ENCODE data around the gene ILKAP.

ILKAP gene

DNA sequence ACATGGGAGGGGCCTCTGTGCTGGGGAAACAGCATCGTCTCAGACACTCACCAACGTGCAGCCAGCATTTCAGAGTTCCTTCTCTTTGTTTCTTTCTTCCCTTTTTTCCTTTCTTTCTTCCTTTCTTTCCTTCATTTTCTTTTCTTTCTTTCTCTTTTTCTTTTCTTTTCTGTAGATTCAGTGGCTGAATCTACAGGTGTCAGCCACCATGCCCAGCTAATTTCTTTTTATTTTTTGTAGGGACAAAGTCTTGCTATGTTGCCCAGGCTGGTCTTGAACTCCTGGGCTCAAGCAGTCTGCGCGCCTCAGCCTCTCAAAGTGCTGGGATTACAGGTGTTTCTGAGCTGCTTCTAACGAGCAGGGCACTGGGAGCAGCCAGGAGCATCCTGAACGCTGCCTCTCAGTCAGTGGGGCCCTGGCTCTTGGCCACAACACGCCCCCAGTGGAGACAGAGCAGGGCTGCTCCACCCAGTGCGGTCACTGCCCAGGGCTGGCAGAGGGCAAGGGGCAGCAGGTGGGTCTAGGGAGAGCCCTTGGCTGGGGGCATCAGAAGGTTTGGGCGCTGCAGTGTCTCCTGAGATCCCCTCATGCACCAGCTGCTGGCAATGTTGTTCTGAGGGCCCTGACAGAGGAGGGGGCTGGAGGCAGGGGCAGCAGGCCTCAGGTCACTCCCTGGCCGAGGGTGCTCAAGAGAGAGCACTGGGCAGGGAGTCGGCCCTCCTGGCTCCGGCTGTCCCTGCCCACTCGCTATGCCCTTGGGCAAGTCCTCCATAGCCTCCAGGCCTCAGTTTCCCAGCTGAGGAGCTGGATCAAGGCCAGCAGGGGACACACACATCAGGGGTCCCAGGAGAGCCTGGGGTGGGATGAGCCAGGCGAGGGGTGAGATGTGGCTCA, 69.7 kb downstream of the ILKAP start:
- DNase-seq = no peak

DNA sequence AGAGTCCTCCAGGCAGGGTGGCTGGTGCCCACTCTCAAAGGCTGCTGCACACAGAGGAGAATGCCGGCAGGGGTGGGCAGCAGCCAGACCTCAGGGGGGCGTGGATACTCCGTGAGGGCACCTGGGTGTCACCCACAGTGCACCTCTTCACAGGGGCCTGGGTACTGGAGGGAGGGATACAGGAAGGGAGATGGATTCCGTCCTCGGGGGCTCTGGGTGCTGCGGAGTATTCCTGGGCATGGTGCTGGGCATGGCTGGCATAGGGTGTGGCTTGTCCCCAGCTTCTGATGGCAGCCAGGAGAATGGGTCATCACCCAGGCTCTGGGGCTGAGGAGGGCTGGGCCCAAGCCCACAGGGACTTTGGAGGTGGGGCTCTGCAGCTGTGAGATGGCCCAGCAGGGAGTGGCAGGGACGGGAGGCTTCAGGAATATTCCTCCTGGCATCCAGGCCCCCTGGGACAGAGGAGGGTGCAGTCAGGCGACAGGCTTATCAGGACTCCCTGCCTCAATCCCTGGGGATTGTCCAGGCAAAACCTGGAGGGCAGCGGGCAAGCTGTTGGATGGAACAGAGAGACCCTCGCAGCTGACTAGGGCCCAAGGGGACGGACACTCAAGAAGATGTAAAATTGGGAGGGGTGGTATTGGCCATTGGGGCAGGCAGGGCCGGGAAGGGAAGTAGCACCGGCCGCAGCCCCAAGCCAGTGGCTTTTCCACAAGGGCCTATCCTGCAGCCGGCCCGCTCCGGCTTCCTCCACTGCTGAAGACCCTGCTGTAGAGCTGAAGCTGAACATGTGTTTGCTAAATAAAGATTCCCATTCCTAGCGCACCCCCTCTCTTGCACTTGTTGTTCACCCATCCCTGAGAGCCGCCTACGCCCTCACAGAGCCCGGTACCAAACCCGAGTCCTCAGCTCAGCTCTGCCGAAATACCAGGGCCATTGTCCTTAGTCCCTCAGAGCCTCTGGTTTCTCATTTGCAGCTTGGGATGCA, 70.7 kb downstream of the ILKAP start:
- DNase-seq = no peak

DNA sequence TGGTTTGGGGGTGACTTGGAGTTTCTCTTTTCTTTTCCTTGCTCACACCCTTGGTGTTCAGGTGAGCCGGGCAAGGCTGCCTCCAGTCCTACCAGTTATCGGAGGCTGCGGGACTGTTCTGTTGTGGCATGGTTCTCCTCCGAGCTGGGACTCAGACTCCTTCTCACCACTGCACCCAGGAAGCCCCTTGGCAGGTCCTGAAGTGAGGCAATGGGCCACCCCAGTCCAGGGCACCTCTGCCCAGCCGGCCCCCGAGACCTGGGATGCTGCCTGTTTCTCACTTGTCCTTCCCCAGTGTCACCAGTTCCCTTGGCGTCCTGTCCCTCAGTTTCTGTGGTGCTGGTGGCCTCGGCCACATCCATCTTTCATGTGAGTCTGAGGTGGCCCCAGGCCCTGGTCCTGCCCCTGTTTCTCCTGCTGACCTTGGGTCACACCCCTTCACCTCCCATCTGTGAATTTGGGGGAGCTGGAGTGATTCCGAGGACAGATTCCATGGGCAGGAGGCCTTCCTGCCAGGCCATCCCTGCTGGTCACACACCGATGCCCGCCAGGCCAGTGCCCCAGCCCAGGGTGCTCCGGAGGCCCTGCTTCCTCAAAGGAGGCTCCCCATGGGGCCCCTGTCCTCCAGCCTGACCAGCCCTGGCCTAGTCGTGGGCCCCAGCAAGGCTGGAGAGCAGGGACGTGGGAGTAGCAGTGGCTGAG, 71.6 kb downstream of the ILKAP start:
- DNase-seq = no peak

DNA sequence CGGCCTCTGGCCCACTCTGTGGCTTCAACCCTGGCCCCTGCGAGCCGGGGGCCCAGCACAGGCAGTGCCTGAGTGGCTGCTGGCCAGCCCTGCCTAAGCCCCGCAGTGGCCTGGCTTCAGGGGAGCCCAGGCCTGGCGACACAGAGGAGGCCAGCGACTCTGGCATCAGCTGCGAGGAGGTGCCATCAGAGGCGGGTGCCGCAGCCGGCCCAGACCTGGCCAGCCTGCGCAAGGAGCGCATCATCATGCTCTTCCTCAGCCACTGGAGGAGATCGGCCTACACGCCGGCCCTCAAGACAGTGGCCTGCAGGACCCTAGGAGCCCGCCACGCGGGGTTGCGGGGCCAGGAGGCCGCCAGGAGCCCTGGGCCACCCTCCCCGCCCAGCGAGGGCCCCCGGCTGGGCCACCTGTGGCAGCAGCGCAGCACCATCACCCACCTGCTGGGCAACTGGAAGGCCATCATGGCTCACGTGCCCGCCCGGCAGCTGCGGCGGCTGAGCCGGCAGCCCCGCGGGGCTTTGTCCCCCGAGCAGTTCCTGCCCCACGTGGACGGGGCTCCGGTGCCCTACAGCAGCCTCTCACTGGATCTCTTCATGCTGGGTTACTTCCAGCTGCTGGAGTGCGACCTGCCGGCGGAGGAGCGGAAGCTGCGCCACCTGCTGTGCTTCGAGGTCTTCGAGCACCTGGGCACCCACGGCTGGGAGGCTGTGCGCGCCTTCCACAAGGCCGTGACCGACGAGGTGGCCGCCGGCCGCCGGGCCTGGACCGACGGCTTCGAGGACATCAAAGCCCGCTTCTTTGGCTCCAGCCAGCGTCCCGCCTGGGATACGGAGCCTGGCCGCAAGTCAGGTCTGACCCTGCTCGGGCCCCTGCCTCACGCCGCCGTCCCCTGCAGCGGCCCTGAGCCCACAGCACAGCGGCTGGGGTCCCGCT, 72.5 kb downstream of the ILKAP start:
- no peak for DNase-seq

DNA sequence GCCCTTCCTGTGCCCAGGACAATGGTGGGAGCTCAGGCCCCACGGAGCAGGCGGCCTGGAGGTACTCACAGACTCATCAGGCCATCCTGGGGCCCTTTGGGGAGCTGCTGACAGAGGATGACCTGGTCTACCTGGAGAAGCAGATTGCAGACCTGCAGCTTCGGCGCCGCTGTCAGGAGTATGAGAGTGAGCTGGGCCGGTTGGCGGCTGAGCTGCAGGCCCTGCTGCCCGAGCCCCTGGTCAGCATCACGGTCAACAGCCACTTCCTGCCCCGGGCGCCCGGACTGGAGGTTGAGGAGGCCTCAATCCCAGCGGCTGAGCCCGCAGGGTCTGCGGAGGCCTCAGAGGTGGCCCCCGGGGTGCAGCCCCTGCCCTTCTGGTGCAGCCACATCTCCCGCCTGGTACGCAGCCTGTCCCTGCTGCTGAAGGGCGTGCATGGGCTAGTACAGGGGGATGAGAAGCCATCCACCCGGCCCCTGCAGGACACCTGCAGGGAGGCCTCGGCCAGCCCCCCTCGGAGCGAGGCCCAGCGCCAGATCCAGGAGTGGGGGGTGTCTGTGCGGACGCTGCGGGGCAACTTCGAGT, 73.3 kb downstream of the ILKAP start:
- DNase-seq = no peak

DNA sequence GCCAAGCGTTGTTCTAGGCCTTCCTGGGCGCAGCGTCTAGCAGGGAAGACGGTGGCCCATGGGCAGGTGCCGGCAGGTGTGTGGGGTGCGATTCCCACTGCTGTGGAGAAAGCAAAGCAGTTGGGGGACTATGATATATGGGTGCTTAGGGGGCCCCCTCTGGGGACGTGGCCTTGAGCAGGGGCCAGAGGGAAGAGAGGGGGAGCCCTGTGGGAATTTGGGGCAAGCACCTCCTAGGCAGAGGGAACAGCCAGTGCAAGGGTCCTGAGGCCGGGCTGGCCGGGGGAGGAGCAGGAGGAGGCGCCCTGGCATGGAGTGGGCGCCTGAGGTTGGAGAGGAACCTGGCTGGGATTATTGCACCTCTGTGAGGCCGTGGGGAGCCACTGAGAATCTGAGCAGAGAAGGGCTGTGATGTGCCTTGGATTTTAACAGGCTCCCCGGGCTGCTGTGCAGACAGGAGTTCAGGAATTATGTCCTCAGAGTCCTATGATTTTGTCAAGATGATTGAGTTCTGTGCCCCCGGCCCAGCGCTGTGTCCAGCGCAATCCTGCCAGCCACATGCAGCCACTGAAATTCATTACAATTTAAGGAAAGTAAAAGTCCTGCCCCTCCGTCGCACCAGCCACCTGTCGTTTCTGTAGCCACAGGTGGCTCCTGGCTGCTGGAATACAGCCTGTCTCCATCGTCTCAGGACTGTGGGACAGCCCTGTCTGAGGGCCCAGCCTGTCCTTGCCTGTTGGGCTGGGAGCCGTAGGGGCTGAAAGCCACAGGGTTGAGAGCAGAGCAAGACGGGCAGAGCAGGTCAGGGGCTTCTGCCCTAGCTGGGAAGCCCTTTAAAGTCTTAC, 74.1 kb downstream of the ILKAP start:
- DNase-seq = no peak

DNA sequence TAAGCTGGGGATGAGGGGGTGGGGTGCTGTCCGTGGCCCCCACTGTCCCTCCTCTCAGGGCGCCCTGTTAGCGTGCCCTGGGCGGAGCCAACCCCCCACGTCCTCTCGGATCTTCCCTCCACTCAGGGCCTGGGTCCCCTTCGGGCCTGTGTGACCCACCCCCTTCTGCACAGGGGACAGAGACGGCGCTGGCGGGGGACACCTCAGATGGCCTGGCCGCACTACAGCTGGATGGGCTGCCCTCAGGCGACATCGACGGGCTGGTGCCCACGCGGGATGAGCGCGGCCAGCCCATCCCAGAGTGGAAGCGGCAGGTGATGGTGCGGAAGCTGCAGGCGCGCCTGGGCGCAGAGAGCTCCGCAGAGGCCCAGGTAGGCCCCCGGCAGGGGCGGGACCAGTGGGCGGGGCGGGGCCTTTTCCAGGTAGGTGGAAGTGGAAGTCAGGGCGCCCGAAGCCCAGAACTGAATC, 74.9 kb downstream of the ILKAP start:
- DNase-seq = no peak

DNA sequence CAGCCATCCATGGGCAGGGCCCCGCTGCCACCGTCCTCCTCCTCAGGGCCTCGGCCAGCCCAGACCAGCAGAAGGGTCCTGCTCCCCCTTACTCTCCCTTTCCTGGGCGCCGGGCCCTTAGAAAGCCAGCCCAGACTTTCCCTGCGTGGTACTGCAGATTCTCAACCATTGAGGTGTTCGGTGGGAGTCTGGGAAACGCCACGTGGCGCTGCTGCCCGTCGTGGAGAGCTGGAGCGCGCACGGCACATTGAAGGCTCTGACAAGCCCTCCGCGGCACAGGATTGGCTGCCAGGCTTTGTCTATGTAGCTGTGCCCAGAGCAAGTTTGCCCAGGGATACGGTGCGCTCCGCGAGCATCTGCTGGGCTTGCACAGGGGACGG, 75.4 kb downstream of the ILKAP start:
- no peak for DNase-seq

DNA sequence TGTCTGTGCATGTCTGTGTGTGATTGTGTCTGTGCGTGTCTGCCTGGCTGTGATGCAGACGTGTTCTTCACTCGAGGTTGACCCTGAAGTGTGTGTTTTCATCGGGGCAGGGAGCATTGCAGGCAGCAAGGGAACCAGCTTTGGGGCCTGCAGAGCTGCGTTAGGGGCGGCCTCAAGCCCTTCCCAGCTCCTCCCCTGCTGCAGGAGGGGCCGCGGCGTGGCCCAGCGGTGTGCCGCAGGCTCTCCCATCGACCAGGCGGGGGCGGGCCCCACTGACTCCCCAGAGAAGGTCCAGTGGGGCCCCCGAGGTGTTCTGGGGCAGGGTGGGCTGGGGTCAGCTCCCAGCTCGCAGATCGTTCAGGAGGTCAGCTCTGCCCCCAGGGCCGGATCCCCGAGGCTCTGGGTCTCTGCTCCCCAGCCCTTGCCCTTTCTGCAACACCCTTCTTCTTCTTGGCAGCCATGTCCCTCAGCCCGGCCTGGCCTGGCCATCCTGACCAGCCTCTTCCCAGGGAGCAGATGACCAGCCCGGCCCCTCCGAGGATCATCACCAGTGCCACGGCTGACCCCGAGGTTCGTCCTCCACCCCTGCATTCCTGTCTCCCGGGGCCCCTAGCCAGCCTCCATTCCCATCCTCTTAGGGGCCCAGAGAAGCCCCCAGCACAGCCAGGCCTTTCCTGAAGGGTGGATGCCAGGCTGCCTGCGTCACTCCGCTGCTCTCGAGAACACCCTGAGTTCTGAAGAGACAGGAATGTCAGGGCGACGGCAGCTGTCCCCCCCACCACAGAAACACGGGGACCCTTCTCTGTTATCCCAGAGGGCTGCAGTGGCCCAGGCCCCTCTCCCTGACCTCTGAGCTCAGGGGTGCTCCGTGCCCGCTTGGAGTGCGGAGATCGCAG, 76.1 kb downstream of the ILKAP start:
- DNase-seq = no peak

DNA sequence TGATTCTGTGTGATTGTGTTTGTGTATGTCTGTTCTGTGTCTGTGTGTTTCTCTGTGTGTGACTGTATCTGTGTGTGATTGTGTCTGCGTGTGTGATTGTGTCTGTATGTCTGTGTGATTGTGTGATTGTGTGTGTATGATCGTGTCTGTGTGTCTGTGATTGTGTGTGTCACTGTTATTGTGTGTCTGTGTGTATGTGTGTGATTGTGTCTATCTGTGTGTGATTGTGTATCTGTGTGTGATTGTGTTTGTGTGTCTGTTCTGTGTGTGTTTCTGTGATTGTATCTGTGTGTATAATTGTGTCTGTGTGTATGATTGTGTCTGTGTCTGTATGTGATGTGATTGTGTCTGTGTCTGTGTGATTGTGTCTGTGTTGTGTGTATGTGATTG, 76.7 kb downstream of the ILKAP start:
- no peak for DNase-seq

DNA sequence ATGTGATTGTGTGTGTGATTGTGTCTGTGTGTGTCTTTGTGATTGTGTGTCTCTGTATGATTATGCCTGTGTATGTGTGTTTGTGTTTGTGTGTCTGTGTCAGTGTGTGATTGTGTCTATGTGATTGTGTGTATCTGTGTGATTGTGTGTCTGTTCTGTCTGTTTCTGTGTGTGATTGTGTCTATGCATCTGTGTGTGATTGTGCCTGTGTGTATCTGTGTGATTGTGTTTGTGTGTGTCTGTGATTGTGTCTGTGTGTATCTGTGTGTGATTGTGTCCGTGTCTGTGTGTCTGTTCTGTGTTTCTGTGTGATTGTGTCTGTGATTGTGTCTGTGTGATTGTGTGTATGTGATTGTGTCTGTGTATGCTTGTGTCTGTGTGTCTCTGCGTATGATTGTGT, 77.2 kb downstream of the ILKAP start:
- no peak for DNase-seq

DNA sequence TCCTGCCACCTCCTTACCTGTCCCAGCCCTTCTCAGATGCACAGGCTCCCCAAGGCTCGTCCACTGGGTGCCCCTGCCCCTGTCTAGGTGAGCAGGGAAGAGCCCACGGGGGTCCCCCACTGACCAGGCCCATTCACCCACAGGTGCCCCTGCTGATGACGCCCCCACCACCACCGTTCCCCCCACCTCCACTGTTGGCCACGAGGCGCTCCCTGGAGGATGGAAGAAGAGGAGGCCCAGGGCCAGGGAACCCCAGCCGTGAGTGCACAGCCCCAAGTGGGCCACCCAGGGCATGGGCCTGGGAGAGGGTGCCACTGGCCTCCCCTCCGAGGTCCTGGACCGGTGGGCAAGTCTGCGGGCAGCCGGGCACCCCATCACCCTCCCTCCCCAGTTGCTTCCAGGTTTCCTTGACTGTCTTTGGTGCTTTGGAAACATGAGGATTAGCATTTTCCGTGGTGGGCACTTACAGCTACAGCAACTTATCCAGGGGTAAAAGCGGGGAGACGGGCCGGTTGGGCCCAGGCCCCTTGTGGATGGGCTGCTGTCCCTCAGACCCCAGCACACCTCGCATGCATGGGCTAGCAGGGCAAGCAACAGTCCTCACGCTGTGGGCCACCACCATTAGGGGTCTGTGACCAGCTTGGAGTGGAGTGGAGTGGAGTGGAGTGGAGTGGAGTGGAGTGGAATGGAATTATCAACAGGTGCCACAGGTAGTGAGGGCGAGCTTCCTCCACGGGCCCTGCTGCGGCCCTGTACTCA, 78.2 kb downstream of the ILKAP start:
- no peak for DNase-seq

DNA sequence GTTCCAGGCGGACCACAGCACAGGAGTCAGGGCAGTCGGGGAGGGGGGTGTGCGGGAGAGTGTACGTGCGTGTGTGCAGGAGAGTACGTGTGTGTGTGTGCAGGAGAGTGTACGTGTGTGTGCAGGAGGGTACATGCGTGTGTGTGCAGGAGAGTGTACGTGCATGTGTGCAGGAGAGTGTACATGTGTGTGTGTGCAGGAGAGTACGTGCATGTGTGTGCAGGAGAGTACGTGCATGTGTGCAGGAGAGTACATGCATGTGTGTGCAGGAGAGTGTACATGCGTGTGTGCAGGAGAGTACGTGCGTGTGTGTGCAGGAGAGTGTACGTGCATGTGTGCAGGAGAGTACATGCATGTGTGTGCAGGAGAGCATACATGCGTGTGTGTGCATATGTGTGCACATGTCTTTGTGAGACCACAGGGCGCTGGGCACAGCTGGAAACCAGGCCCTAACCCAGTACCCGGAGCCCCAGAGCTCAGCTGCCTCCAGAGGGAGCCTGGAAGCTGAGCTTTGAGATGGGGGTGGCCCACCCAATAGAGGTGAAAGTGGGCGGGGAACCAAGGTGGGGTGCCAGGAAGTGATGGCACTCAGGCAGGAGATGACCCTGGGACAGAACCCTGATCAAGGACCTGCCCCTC, 78.9 kb downstream of the ILKAP start:
- DNase-seq = no peak

DNA sequence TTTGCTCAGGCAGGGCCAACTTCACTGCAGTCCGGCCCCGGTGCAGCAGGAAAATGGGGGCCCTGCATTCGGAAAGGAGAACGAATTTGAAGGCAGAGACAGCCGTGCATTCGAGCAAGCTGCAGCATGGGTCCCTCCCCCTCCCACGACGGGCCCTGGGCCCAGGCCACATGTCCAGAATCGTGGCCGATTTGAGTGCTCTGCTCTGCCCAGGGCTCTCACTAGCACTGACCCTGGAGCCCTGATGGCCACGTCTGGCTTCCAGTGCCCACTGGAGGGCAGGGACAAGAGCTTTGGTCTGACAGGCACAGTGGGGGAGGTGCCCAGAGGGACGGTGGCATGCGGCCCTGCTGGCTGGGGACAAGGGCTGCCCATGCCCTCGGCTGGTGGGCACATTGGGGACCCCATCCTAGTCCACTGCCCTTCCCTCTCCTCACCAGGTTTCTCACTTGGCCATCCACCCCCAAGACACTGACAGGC, 79.5 kb downstream of the ILKAP start:
- DNase-seq = no peak

DNA sequence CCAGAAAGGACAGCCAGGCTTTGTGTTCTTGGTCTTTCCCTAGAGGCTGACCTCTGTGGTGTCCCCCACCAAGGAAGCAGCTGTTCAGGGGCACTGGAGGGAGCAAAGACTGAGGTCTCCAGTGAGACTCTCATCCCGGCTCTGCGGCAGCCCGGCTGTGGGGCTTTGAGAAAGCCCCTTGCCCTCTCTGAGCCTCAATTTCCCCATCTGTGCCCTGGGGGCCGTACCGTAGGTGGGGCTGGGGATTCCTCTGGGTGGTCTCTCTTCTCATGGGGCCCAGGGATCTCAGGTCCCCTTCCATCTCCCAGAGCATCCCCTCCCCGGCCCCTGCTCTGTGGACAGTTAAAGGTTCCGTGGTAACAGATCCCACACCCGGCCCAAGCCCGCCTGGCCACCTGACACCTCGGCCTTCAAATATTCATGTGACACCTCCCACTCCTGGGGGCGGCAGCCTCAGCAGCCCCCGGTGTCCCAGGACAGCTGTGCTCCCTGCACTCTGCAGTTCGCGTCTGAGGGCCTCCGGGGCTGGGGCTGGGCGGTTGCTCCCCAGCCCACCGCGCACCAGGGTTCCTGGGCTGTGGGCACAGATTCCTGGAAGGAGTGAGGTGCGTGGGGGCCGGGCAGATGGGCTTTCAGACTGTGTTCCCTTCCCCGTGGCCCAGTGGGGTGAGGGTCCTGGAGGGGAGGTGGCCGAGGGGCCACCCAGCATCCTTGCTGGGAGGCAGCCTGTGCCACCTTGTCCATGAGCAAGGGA, 80.1 kb downstream of the ILKAP start:
- DNase-seq = no peak

DNA sequence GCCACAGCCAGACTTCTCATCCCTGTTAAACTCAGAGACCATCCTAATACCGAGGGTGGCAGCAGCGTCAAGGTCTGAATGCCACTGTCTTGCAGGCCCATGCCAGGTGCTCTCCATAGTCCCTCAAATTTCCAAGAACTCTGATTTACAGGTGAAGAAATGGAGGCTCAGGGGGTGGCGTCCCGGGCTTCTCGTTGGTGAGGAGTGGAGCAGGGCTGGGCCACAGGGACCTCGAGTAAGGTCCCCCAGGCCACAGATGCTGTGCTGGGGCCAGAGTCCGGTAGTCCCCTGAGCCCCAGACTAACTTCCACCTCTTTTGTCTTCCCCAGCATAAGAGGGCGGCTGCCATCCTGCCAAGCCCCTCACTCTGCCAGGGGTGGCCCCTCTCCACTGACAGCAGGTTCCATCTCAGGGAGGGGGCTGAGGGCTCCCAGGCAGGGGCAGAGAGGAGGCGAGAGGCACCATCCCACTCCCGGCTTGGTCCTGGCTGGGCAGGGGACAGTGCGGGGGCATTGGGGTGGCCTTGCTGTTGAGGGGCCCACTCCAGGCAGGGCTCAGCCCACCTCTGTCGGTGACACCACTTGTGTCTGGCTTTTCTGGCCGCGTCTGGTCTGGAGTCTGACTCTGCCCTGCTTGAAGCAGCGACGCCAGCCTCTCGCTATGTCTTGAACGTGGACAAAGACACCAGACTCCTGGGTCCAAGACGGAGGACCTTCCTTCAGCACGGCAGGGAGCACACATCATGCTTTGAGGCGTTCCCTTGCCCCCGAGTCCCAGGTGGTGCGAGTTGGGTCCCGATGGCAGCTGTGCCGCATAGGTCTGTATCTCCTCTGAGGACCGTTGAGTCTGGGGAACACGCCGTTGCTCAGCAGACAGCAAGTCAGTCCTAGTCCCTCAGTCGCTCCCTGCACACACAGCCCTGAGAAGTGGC, 80.9 kb downstream of the ILKAP start:
- DNase-seq = no peak

All from T-helper 9 cell (primary cell).